ENCODE data around the gene PINLYP. TPM values are rescaled to one million over a fixed set of nuclear protein-coding genes. Genes with fewer than 3 reads are reported as not detected.

PINLYP gene
- total RNA-seq, 4 donors from 2014 or later = 3.3 to 11.7 (median 6.0) TPM

DNA sequence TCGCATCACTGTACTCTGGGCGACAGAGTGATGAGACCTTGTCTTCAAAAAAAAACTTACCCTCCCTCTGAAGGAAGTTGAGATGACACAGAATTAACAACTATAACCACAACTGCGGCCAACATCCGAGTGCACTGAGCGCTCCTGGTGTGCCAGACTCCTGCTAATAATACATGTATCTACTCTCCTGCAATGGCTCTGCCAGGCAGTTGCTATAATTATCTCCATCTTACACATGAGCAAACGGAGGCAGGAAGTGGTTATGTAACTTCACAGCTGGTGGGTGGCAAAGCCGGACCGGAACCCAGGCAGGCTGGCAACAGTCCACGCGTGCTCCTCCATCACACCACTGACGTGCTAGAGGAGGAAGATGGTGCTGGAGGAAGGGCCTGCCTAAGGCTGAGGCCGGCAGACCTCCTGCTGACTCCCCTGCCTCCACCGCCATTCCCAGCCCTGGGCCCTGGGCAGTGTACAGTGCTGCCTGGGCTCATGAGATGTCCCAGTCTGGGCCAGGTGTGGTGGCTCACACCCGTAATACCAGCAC, 12.8 kb upstream of the PINLYP start:
- TF ChIP-seq, protein P1, sequence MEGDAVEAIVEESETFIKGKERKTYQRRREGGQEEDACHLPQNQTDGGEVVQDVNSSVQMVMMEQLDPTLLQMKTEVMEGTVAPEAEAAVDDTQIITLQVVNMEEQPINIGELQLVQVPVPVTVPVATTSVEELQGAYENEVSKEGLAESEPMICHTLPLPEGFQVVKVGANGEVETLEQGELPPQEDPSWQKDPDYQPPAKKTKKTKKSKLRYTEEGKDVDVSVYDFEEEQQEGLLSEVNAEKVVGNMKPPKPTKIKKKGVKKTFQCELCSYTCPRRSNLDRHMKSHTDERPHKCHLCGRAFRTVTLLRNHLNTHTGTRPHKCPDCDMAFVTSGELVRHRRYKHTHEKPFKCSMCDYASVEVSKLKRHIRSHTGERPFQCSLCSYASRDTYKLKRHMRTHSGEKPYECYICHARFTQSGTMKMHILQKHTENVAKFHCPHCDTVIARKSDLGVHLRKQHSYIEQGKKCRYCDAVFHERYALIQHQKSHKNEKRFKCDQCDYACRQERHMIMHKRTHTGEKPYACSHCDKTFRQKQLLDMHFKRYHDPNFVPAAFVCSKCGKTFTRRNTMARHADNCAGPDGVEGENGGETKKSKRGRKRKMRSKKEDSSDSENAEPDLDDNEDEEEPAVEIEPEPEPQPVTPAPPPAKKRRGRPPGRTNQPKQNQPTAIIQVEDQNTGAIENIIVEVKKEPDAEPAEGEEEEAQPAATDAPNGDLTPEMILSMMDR (IDR thresholded peaks at IDR 0.05; ENCODE audit: low read depth) = no peak

DNA sequence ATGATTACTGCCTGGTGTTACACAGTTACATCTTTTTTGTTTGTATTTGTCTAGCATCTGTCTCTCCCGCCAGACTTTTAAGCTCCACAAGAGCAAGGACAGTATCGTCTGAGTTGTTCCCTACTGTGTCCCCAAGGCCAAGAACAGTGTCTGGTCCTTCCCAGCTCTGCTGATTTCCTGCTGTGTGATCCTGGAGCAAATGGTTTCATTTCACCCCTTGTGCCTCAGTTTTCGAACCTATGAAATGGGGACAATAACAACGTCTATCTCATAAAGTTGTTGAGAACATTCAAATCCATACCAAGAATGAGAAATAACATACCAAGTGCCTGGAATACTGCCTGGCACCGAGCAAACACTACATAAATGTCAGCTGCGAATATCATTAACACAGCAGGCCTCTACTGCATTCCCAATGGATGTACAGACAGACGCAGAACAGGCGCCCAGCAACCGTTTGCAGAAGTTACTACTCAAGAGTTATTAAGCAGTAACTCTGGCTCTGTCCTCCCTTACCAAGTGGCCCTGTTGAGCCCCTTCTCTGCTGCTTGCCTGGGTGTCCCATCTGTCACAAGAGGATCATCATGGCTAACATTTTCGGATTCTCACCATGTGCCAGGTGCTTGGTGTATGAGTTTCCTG, 11.7 kb upstream of the PINLYP start:
- TF ChIP-seq, protein P1 (IDR thresholded peaks at IDR 0.05; ENCODE audit: low read depth) = no peak

DNA sequence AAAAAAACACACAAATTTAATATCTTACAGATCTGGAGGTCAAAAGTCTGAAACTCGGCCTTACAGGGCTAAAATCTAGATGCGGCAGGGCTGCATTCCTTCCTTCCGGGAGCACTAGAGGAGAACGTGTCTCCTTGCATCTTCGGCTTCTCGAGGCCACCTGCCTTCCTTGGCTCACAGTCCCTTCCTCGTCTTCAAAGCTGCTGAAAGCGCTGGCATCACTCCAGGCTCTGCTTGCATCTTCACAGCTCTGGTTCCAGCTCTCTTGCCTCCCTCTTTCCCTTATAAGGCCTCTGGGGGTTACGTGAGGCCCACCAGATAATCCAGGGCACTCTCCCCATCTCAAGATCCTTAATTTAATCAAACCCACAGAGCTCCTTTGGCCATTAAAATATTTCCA, 10.8 kb upstream of the PINLYP start:
- TF ChIP-seq, protein P1 (IDR thresholded peaks at IDR 0.05; ENCODE audit: low read depth) = no peak

DNA sequence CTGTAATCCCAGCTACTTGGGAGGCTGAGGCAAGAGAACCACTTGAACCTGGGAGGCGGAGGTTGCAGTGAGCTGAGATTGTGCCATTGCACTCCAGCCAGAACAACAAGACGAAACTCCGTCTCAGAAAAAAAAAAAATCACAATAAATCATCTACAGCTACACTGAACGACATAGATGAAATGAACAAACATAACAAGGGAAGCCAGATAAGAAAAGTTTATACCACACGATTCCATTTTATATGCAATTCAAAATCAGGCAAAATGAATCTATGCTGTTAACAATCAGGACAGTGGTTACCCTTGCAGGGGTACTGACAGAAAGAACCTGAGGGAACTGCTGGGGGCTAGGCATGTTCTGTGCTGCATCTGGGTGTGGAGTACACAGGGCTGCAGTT, 5.9 kb upstream of the PINLYP start:
- TF ChIP-seq, protein P1 (IDR thresholded peaks at IDR 0.05; ENCODE audit: low read depth) = no peak

DNA sequence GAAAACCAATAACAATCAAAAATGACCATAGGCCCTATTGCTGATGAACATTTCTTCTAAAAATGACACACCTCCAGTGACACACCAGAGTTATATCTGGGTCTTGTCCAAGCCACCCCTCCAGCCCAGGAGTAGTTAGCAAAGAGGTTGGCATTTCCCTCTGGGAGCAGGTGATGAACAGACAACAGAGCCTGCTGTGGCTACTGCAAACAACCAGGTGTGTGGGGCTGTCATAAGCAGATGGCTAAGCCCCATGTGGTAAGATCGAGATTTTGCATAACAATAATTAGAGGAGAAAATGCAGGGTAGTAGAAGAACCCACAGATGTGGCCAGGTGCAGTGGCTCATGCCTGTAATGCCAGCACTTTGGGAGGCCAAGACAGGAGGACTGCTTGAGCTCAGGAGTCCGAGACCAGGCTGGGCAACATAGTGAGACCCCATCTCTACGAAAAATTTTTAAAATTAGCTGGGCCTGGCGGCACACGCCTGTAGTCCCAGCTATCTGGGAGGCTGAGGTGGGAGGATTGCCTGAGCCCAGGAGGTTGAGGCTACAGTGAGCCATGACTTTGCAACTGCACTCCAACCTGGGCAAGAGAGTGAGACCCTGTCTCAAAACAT, 5.3 kb upstream of the PINLYP start:
- TF ChIP-seq, protein P1 (IDR thresholded peaks at IDR 0.05; ENCODE audit: low read depth) = no peak

DNA sequence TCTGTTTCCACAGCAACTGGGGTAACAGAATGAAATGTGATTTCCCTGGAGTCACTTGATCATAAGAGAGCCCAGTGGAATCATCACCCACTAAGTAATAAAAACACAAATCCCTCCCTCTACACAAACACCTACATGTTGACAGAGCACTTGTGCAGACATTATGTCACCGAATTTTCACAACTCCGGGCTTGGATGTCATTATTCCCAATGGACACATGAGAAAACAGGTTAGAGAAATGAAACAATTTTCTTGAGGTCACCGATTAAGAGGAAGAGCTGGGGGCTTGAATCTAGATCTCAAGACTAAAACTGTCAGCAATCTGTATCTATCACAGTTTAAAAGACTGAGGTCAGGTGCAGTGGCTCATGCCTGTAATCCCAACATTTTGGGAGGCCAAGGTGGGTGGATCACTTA, 3.4 kb upstream of the PINLYP start:
- TF ChIP-seq, protein P1 (IDR thresholded peaks at IDR 0.05; ENCODE audit: low read depth) = no peak

DNA sequence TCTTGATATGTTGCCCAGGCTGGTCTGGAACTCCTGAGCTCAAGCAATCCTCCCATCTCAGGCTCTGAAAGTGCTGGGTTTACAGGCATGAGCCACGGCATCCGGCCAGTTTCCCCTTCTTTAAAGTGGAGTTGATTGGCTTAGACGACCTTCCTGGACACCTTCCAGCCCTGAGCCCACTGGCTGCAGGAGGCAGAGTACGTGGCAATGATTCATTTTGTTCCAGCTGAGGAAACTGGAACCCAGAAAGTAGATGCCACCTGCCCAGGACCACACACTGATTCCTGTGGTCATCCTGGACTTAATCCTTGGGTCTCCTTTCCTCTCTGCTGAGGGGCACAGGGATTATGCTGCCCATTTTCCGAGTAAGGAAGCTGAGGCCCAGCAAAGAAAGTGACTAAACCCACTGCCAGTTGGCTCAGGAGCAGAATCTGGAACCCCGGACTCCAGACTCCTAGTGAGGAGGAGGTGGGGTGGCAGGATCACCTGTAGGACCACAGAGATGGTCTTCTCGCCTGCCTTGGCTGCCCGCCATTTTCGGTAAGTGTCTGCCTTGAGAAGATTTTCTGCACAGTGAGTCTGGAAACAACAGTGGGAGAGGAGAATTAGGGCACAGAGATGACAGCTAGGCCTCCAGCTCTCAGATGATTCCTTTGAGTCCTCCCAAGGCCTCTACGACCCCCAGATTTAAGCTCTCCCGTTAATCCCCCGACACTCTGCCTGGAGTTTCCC, 1.0 kb upstream of the PINLYP start:
- TF ChIP-seq, protein P1 (IDR thresholded peaks at IDR 0.05; ENCODE audit: low read depth) = no peak
